ENCODE measurements around the gene AAMDC.

GRCh38 chr11:77783025-77783424, 37.9 kb upstream of the AAMDC start:
- TF ChIP-seq CTCF (IDR thresholded peaks at IDR 0.05) = no peak
- no peak for TF ChIP-seq EZH2 (IDR thresholded peaks at IDR 0.05)
- TF ChIP-seq EZH2phosphoT487 (IDR thresholded peaks at IDR 0.05) = no peak

Measured in neural progenitor cell (in vitro differentiated cells).